GM18508 (cell line): ENCODE data around the gene USP34.
A peak's percentile ranks its signal among the peaks of the same experiment; 100 is the strongest.
"Not testable (repeated sequence)": the region's sequence is repeated elsewhere in the genome, so short reads cannot be mapped to it uniquely, and the experiment has no call there.

Experiments used
- ATAC-seq: cut with Tn5 transposase; IDR thresholded peaks from one replicate; pipeline ENCODE4 v1.9.1; 2021; ENCODE audit warnings: moderate number of reproducible peaks; ENCODE audit not compliant: insufficient read depth, unreplicated experiment

USP34 gene

DNA sequence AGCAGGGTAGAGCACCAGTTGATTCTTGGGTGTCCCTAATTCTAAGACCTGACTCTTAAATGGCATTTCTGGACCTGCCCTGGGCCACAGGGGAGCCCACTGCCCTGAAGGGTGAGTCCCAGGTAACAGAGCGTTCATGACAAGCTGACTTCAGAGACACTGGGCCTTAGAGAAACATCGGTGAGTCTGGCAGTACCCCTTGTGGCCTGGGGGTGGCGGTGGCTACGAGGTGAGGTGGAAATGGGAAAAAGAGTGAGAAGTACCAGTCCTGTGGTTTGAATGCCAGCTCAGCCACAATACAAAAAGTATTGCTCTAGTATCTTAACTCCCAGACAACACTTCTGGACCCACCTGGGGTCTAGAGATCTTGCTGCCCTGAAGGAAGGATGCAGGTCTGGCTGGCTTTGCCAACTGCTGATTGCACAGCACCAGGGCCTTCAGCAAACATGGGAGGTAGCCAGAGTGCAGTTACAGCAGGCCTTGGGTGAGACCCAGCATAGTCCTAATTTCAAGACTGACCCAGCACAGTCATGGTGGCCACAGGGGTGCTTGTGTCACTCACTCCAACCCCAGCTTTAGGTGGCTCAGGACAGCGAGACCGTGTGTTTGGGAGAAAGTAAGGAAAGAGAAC is 44.5 kb downstream of the USP34 start:
- peak; percentile 63 for ATAC-seq

DNA sequence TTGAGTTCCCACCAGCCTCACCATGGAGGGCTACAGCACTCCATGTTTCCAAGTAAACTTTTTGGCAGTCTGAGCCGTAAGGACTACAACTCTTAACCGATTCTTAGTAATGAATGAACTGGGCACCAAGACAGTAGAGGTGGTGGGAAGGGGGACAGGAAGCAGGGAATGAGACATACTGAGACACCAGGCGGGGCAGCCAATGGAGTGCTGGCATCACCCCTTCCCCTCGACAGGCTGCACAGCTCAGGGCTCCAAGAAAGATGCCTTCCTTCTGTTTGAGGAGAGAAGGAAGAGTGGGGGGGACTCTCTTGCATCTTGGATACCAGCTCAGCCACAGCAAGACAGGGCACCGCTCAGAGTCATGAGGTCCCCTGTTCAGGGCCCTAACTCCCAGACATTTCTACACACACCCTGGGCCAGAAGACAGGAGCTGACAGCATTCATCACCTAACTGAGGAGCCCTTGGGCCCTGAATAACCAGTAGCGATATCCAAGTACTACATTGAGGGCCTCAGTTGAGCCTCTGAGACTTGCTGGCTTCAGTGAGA is 45.2 kb downstream of the USP34 start:
- no peak for ATAC-seq

DNA sequence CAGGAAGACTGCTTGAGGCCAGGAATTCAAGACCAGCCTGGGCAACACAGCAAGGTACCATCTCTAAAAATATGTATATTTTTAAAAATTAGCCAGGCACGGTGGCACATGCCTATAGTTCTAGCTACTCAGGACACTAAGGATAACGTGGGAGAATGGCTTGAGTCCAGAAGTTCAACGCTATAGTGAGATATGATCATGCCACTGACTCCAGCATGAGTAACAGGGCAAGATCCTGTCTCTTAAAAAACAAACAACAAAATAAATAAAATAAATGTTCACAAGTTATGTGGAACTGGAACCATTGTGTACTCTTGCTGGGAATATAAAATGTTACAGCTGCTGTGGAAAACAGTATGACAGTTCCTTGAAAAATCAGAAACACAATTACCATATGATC is 47.2 kb downstream of the USP34 start:
- ATAC-seq = no peak

DNA sequence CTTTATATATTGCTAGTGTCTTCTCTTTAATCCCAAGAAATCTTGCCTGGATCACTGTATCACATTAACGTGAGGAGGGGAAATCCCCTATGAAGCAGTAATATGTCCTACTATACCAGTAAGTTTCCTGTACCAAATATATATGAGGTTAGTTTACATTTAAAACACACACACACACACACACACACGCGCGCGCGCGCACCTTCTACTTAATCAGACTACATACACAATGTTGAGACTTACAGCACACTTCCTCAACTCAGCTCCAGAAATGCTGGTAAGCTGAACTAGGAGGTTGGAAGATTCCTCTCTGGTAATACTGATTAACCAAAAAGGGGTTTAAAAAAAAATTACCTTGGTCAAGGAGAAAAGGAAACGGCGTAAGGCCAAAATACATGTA is 49.3 kb downstream of the USP34 start:
- ATAC-seq = no peak

DNA sequence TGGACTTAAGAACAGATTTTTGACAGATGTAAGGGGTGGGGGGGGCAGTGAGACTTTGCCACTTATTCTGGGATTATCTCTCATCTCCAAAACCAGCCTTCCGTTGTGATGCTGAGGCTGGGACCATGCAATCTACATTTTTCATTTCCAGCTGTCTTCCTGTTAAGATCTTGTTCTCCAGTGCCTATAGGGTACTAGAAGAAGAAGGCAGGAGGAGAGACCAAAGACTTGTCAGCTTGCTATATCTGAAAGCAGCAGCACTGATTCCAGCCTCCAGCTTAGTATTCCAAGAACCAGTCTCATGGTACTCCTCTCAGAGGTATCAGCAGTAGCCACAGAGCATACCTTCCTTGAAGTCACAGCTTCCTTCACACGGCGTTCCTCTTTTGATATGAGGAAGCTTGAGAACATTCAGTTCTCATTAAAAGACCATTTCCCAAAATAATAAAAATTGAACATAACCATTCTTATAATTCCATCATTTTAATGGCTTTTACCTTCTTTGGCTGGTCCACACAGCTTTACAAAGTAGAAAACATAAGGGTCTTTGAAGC is 49.8 kb downstream of the USP34 start:
- ATAC-seq = no peak

DNA sequence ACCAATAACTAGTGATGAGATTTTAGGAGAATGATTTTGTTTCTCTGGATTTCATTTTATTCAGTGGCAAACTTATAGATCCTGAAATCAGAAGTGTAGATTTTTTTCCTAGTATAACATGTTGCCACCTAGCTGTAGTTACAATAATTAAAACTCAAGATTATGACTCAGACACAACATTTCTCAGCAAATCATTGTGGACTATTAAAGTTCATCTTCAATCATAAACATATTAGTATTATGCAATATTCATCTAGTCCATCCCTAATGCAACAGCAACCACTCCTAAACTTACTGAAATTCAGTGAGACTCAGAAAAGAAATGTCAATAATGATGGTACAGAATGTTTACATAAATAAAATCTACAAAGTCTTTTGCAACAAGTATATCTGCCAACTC is 51.3 kb downstream of the USP34 start:
- no peak for ATAC-seq

DNA sequence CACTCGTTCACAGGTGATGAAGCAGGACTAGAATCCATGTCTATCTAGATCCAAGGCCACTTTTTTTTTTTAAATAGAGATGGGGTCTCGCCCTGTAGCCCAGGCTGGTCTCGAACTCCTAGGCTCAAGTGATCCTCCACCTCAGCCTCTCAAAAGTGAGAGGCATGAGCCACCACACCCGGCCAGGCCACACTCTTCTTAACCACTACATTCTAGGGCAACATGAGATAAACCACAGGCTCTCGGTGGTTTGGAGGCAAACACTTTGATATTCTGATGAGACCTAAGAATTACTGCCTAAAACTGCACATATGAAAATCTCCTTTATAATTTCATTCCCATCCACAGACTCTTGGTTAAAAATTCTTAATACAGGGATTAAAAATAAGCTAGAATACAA is 51.8 kb downstream of the USP34 start:
- ATAC-seq = no peak

DNA sequence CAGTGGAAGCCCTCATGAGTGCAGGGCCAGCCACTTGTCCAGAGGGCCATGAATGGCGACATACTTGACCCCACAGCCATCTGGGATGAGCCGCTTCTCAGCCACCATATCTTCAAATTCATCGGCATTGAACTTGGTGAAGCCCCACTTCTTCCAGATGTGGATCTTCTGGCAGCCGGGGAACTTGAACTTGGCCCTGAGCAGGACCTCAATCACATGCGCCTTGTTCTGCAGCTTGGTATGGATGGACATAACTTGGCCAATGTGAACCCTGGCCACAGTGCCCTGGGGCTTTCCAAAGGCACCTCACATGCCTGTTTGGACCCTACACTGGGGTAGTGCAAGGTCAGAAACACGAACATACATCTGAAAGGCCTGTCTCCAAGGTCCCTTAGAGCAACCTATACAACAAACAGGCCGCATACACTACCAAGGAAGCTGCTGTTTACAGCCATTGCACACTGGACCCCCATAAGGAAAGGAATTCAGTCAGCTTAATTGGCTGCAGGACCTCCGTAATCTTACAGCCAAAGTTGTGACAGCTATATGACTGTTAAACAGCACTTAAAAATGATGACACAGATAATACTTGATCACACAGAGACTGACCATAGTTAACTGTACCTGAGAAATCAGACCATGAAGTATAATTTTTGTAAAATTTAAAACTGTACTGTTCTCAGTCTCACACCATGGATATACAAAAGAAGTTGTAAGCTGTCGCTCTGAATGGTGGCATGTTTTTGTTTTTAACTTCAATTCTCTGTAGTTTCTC is 53.8 kb downstream of the USP34 start:
- ATAC-seq = no peak

DNA sequence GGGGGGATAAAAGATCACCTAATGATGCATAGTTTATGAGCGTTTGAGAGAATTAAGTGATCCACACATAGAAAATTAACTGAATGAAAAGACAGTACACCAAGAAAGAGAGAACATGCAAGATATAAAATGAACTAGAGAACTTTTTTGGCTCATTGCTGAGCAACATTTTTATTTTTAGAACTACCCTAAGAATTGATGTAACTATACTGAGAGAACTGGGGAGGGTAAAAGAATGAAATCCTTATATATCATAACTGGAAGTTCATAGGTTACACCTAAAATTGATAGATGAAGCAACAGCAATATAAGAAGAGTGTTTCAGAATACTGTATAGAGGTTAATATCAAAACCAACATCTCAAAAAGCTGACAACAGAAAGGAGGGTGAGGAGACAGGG is 55.6 kb downstream of the USP34 start:
- no peak for ATAC-seq

DNA sequence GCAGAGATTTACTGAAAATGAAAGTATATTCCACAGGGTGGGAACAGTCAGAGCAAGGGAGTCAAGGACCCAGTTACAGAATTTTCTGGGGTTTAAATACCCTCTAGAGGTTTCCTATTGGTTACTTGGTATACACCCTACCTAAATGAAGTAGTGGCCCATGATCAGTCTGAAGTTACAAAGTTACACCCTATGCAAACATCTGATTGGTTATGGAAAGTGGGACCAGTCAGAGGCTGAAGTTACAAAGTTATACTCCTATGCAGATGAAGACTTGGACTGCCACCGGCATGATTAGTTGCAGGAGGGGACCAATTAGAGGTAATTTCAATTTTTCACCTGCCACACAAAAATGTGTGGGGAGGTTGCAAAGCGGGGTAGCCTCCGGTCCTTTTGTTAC is 56.2 kb downstream of the USP34 start:
- no peak for ATAC-seq

DNA sequence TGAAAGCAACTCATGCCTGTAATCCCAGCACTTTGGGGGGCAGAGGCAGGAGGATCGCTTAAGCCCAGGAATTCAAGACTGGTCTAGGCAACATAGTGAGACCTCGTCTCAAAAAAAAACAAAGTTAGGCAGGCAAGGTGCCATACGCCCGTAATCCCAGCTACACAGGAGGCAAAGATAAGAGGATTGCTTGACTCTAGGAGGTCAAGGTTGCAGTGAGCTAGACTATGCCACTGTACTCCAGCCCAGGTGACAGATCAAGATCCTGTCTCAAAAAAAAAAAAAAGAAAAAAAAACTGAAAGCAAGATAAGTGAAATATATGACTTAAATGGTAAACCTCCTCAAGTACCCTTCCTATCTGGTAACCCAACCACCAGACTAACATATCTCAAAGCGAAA is 59.8 kb downstream of the USP34 start:
- ATAC-seq = no peak

DNA sequence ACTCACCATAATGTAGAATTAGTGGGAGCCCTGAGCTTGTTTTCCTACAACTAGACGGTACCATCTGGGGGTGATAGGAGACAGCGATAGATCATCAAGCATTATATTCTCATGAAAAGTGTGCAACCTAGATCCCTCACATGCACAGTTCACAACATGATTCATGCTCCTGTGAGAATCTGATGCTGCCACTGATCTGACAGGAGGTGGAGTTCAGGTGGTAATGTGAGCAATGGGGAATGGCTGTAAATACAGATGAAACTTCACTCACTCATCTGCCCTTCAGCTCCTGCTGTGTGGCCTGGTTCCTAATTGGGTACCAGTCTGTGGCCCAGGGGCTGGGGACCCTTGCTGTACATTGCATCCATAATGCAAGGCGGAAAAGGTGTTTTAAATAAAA is 60.7 kb downstream of the USP34 start:
- no peak for ATAC-seq

DNA sequence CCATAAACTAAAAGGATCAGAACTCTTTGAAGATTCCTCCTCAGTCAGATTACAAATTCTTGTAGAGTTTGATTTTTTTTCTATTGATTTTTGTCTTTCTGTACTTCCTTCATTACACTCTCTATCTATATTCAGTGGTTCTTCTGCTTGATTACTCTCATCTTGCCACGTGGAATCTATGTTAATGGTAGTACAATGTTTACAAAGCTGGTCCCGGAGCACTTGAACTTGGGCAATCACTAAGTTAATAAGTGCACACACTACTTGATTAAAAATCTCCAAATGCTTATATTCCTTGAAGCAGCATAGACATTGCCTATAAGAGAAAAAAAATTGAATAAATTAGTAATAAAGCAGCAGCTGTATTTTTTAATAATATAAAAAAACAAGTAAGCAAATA is 65.1 kb downstream of the USP34 start:
- ATAC-seq = no peak

DNA sequence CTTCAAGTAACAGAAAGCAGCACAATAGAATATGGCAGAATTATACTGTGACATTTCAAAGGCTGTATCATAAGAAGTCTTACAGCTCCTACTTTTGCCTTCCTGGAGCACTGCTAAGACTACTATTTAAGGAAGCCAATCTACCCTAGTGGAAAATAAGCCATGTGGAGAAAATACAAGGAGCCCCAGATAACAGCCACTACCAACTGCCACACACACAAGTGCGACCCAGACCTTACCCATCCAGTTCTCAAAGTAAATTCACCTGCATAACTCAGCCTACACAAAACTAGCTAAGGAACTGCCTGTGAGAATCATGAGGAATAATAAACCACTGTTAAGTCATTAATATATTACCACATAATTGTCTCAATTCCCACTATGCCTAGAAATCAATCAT is 66.4 kb downstream of the USP34 start:
- ATAC-seq = no peak

DNA sequence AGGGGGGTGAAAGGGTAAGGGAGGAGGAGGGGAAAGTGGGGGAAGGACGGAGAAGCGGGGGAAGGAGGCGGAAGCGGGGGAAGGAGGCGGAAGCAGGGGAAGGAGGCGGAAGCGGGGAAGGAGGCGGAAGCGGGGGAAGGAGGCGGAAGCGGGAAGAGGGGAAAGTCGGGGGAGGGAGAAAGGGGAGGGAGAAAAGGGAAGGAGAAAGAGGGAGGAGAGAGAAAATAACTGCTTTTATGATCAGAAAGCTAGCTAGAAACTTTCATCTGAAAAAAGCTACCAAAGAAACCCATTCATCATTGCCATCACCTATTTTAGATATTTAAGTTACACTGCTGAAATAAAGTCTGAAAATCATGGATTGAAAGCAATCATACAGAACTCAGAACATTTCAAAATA is 72.5 kb downstream of the USP34 start:
- no peak for ATAC-seq

DNA sequence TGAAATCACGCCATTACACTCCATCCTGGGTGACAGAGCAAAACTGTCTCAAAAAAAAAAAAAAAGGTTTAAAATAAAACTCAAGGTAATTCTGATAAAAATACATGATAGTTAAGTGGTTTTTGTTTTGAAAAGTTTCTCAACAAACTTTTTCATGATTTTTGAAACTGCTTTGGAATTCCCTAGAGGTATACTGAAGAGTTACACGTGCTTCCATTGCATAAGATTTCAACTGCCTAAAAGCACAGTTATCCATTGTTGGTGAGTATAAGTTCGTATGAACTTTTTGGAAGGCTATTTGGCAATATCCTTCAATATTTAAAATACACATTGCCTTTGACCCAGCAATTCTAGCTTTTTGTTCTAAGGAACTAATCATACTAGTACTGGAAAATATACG is 74.9 kb downstream of the USP34 start:
- no peak for ATAC-seq

DNA sequence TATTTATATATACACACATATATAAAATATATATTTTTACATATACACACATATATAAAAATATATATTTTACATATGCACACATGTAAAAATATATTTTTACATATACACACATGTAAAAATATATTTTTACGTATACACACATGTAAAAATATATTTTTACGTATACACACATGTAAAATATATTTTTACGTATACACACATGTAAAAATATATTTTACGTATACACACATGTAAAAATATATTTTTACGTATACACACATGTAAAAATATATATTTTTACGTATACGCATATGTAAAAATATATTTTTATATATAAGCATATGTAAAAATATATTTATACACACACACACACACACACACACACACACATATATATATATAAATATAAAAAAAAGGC is 83.3 kb downstream of the USP34 start:
- ATAC-seq = not testable (repeated sequence)

DNA sequence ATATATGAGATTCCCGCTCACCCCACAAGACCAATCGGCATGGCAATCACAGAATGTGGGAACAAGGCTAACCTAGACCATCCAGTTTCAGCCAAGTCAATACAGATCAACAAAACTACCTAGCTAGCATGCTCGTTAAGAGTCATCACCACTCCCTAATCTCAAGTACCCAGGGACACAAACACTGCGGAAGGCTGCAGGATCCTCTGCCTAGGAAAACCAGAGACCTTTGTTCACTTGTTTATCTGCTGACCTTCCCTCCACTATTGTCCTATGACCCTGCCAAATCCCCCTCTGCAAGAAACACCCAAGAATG is 90.0 kb downstream of the USP34 start:
- not testable (repeated sequence) for ATAC-seq

DNA sequence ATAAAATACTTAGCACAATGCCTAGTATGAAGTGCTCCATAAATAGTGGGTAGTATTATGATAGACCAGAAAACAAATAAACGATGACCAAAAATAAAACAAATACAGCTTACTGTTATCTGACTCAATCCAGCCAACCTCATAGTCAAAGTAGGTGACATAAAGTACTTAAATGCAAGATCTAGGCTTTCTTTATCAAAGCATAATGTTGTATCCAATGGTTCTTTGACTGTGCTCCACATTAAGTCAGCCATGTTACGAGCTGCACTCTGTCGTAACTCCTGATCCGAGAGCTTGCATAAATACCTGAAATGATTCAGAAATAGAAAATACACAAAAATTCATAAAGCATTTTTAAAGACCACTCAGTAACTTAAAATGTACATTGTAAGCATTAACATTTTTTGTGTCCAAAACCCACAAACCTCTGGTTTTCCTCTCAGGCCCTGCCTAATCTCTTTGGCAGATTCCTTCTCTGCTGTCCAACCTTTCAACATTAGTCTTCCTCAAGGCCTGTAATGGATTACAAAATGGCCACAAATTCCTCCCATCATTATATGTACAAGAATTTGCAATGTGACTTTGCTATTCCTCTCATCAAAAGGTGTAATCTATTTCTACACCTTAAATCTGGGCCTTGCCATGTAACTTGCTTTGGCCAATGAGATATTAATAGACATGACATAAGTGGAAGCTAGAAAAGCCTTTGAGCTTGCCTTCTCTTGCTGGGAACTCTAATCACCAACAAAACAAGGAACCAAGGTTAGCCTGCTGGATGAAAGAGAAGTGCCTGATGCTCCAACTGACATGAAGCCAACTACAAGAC is 90.6 kb downstream of the USP34 start:
- no peak for ATAC-seq

DNA sequence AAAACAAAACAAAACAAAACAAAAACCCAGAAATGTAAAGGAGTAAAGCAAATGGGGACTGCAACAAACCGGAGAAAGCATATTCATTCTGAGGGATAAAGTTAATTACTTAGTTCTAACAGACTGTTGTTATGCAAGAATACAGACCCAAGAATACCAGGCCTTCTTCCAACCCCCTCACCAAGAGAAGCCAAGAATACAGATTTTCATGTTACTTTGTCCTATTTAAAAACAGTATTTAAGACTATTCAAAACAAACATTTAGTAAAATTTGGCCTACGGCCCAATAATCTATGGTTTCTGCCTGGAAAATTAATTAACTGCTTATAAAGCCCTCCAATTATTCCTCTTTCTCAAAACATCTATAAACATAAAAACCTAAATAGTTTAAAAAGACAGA is 91.4 kb downstream of the USP34 start:
- no peak for ATAC-seq

DNA sequence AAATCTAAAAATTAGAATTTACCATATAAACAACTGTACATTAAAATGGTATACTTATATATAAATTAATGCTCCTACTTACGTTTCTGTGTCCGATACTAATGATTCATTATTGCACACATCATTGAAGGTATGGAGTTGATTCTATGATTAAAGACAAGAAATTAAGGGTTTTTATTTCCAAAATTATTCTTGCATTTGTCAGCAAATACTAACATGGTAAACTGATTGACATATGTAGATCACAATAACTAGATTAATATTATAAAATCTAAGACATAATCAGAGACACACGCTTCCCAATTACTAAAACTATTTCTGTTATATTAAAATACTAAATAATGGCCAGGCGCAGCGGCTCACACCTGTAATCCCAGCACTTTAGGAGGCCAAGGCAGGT is 92.6 kb downstream of the USP34 start:
- ATAC-seq = no peak
